Karpas-422 (cell line): ENCODE results near the gene SLC24A3. TPM values are rescaled to one million over a fixed set of nuclear protein-coding genes. Genes with fewer than 3 reads are reported as not detected.

Experiments used
- DNase-seq: peaks from one replicate; pipeline ENCODE4 v3.0.0-alpha.2; 2015
- H2AFZ ChIP-seq: fragments of 200-600 bp; sonication (generic); 2 replicates; pipeline ENCODE4 v1.6.1; 2014; ENCODE audit warnings: antibody characterized with exemption, low read length, mixed read lengths
- H3K27ac ChIP-seq: fragments of 200-600 bp; sonication (generic); 2 replicates; pipeline ENCODE4 v1.5.1; 2014; ENCODE audit warnings: mild to moderate bottlenecking, low read length, moderate library complexity
- H3K27me3 ChIP-seq: fragments of 200-600 bp; sonication (generic); 2 replicates; pipeline ENCODE4 v1.6.1; 2014; ENCODE audit warnings: low read length, mixed read lengths
- H3K36me3 ChIP-seq: fragments of 200-600 bp; sonication (generic); 2 replicates; pipeline ENCODE4 v1.6.1; 2014; ENCODE audit warnings: low read length, mixed read lengths; ENCODE audit not compliant: insufficient read depth
- H3K4me1 ChIP-seq: fragments of 200-600 bp; sonication (generic); 2 replicates; pipeline ENCODE4 v1.6.1; 2014; ENCODE audit warnings: mild to moderate bottlenecking, low read length, mixed read lengths
- H3K4me2 ChIP-seq: fragments of 200-600 bp; sonication (generic); 2 replicates; pipeline ENCODE4 v1.6.1; 2014; ENCODE audit warnings: low read length, low read depth, mild to moderate bottlenecking; ENCODE audit not compliant: poor library complexity, severe bottlenecking
- H3K4me3 ChIP-seq: fragments of 200-600 bp; sonication (generic); 2 replicates; pipeline ENCODE4 v1.5.1; 2014; ENCODE audit warnings: mild to moderate bottlenecking, antibody characterized with exemption, low read length, mixed read lengths
- H3K79me2 ChIP-seq: fragments of 200-600 bp; sonication (generic); 2 replicates; pipeline ENCODE4 v1.6.1; 2014; ENCODE audit warnings: mild to moderate bottlenecking, low read length, mixed read lengths
- H3K9ac ChIP-seq: fragments of 200-600 bp; sonication (generic); 2 replicates; pipeline ENCODE4 v1.6.0; 2014; ENCODE audit warnings: low read length
- H3K9me2 ChIP-seq: fragments of 200-600 bp; sonication (generic), shearing (Covaris generic); replicated peaks from 2 replicates; pipeline ENCODE4 v1.6.0; 2014; ENCODE audit warnings: mild to moderate bottlenecking, low read length, moderate library complexity; ENCODE audit not compliant: insufficient read depth
- H3K9me3 ChIP-seq: fragments of 300-700, 200-600 bp; sonication (generic); 2 replicates; pipeline ENCODE4 v1.6.1; 2014; ENCODE audit warnings: low read length, mixed read lengths
- H4K20me1 ChIP-seq: fragments of 200-600 bp; sonication (generic); 2 replicates; pipeline ENCODE4 v1.6.1; 2014; ENCODE audit warnings: mild to moderate bottlenecking, antibody characterized with exemption, low read length, low read depth; ENCODE audit not compliant: insufficient read depth
- total RNA-seq: library from RNA; depleted of rRNA; stranded (reverse); fragments of >200 nt; shearing (Covaris generic); gene quantifications from 2 replicates; pipeline ENCODE4 v1.2.3, GENCODE V29; 2014; ENCODE audit warnings: low replicate concordance

SLC24A3 gene
- total RNA-seq, 1 experiment from 2014 or later: not detected

- no peak for DNase-seq
- H3K4me2 ChIP-seq: peak overlapping the region; percentile 19
- H3K9ac ChIP-seq: no peak overlapping the region
- H3K79me2 ChIP-seq: no peaks in the 10 kb centered on the region
- no peaks in the 10 kb centered on the region for H3K27me3 ChIP-seq
- no peak overlapping the region for H3K27ac ChIP-seq
- no peak overlapping the region for H3K4me3 ChIP-seq
- H3K4me1 ChIP-seq: peaks cover 25% of the 10 kb centered on the region
- H3K9me2 ChIP-seq: no peaks in the 10 kb centered on the region
- H4K20me1 ChIP-seq: no peaks in the 10 kb centered on the region
- H2AFZ ChIP-seq: peak overlapping the region; percentile 40; the same call in 1 of the 2 replicates
- H3K36me3 ChIP-seq: no peaks in the 10 kb centered on the region
- H3K9me3 ChIP-seq: no peaks in the 10 kb centered on the region
These were observed 482.6 kb downstream of the SLC24A3 start for GRCh38 chr20:19695081-19695480.

- no peak overlapping the region for H3K4me3 ChIP-seq
- no peak overlapping the region for H3K4me2 ChIP-seq
- no peaks in the 10 kb centered on the region for H3K9me2 ChIP-seq
- H3K27me3 ChIP-seq: no peaks in the 10 kb centered on the region
- no peak for DNase-seq
- H3K79me2 ChIP-seq: no peaks in the 10 kb centered on the region
- H4K20me1 ChIP-seq: no peaks in the 10 kb centered on the region
- H3K9me3 ChIP-seq: no peaks in the 10 kb centered on the region
- H3K9ac ChIP-seq: no peak overlapping the region
- H2AFZ ChIP-seq: no peak overlapping the region
- no peak overlapping the region for H3K27ac ChIP-seq
- H3K36me3 ChIP-seq: no peaks in the 10 kb centered on the region
- peaks cover 39% of the 10 kb centered on the region for H3K4me1 ChIP-seq
These were observed 484.2 kb downstream of the SLC24A3 start for GRCh38 chr20:19696620-19697019.

- Histone ChIP-seq H3K79me2 (no peaks in the 10 kb centered on the region), H2AFZ (no peak overlapping the region), H3K9me2 (no peaks in the 10 kb centered on the region), H3K27me3 (no peaks in the 10 kb centered on the region), H3K36me3 (0 out of 2 replicates have a peak, but pooled peaks cover 3% of the 10 kb centered on the region), H4K20me1 (no peaks in the 10 kb centered on the region), H3K27ac (no peak overlapping the region), H3K4me1 (peaks cover 46% of the 10 kb centered on the region), H3K9me3 (peaks cover 4% of the 10 kb centered on the region; the same call in 1 of the 2 replicates), H3K4me3 (no peak overlapping the region), H3K4me2 (no peak overlapping the region), H3K9ac (no peak overlapping the region)
- no peak for DNase-seq
These were observed 485.0 kb downstream of the SLC24A3 start for GRCh38 chr20:19697415-19697814.

GRCh38 chr20:19699180-19699971, 486.9 kb downstream of the SLC24A3 start:
- Histone ChIP-seq H3K9ac (no peak overlapping the region), H3K27ac (no peak overlapping the region), H3K36me3 (0 out of 2 replicates have a peak, but pooled peaks cover 4% of the 10 kb centered on the region), H2AFZ (no peak overlapping the region), H3K4me1 (peaks cover 40% of the 10 kb centered on the region), H3K27me3 (no peaks in the 10 kb centered on the region), H3K4me2 (no peak overlapping the region), H4K20me1 (no peaks in the 10 kb centered on the region), H3K9me2 (no peaks in the 10 kb centered on the region), H3K79me2 (no peaks in the 10 kb centered on the region), H3K9me3 (peaks cover 4% of the 10 kb centered on the region; the same call in 1 of the 2 replicates), H3K4me3 (no peak overlapping the region)
- DNase-seq: no peak

GRCh38 chr20:19701429-19701828, 489.0 kb downstream of the SLC24A3 start:
- no peak overlapping the region for H3K4me3 ChIP-seq

GRCh38 chr20:19706463-19706862, 494.0 kb downstream of the SLC24A3 start:
- Histone ChIP-seq H3K4me1 (peaks cover 62% of the 10 kb centered on the region), H4K20me1 (no peaks in the 10 kb centered on the region), H3K27ac (peak overlapping the region; percentile 72), H2AFZ (no peak overlapping the region), H3K9ac (peak overlapping the region; percentile 25; the same call in 1 of the 2 replicates), H3K4me2 (peak overlapping the region; percentile 50), H3K9me3 (peaks cover 4% of the 10 kb centered on the region; the same call in 1 of the 2 replicates), H3K27me3 (no peaks in the 10 kb centered on the region), H3K4me3 (peak overlapping the region; percentile 7; the same call in 1 of the 2 replicates), H3K9me2 (no peaks in the 10 kb centered on the region), H3K36me3 (0 out of 2 replicates have a peak, but pooled peaks cover 4% of the 10 kb centered on the region), H3K79me2 (no peaks in the 10 kb centered on the region)
- DNase-seq: peak; percentile 83

More at GRCh38 chr20:19701429-19701828, 489.0 kb downstream of the SLC24A3 start:
- peak; percentile 84 for DNase-seq
- H4K20me1 ChIP-seq: no peaks in the 10 kb centered on the region
- peak overlapping the region; percentile 20; the same call in 1 of the 2 replicates for H3K9ac ChIP-seq
- peak overlapping the region; percentile 47 for H3K4me2 ChIP-seq
- H3K36me3 ChIP-seq: 0 out of 2 replicates have a peak, but pooled peaks cover 4% of the 10 kb centered on the region
- peak overlapping the region; percentile 84 for H3K27ac ChIP-seq
- H3K27me3 ChIP-seq: no peaks in the 10 kb centered on the region
- peaks cover 4% of the 10 kb centered on the region; the same call in 1 of the 2 replicates for H3K9me3 ChIP-seq
- no peaks in the 10 kb centered on the region for H3K79me2 ChIP-seq
- no peaks in the 10 kb centered on the region for H3K9me2 ChIP-seq
- peaks cover 47% of the 10 kb centered on the region for H3K4me1 ChIP-seq
- H2AFZ ChIP-seq: no peak overlapping the region

- H3K4me1 ChIP-seq: peaks cover 46% of the 10 kb centered on the region
- H3K27ac ChIP-seq: no peak overlapping the region
- H2AFZ ChIP-seq: no peak overlapping the region
- H3K27me3 ChIP-seq: no peaks in the 10 kb centered on the region
- no peak for DNase-seq
- no peaks in the 10 kb centered on the region for H3K36me3 ChIP-seq
- no peaks in the 10 kb centered on the region for H3K79me2 ChIP-seq
- no peaks in the 10 kb centered on the region for H3K9me2 ChIP-seq
- H3K4me3 ChIP-seq: no peak overlapping the region
- H3K9ac ChIP-seq: no peak overlapping the region
- no peak overlapping the region for H3K4me2 ChIP-seq
- no peaks in the 10 kb centered on the region for H4K20me1 ChIP-seq
- no peaks in the 10 kb centered on the region for H3K9me3 ChIP-seq
These were observed 497.3 kb downstream of the SLC24A3 start for GRCh38 chr20:19709635-19710335.
